ENCODE data around the gene DLX5. TPM values are rescaled to one million over a fixed set of nuclear protein-coding genes. Genes with fewer than 3 reads are reported as not detected.

Gene DLX5
- total and polyA plus RNA-seq, 2 donors (not counting 3 experiments of a cell fraction or from before 2014, with no cell fraction given), result not detected

- Histone ChIP-seq H3K9me1 (replicated peaks; ENCODE audit: control insufficient read depth, extremely low read depth, insufficient read depth, low read length) (no peaks in the 10 kb centered on the region), H3K4me2 (ENCODE audit: insufficient read depth, low read length) (no peak overlapping the region), H2AFZ (ENCODE audit: low read depth, low read length) (no peak overlapping the region), H3K79me2 (ENCODE audit: control insufficient read depth, insufficient read depth, low read length) (no peaks in the 10 kb centered on the region), H3K36me3 (ENCODE audit: control insufficient read depth in 2 of 2, extremely low read depth in 1 of 2, insufficient read depth in 2 of 2, low read length in 2 of 2) (no peaks in the 10 kb centered on the region), H4K20me1 (replicated peaks; ENCODE audit: control insufficient read depth, extremely low read depth, insufficient read depth, low read length) (no peaks in the 10 kb centered on the region), H3K4me1 (ENCODE audit: control insufficient read depth, extremely low read depth, insufficient read depth, low read length) (peaks cover 3% of the 10 kb centered on the region), H3K4me3 (replicated peaks in 1 of 3; ENCODE audit: insufficient read depth in 1 of 3, low read depth in 1 of 3, low read length in 3 of 3) (no peak overlapping the region), H3K9ac (replicated peaks; ENCODE audit: extremely low read depth, insufficient read depth, low read length) (no peak overlapping the region), H3K9me3 (replicated peaks; ENCODE audit: control insufficient read depth, insufficient read depth, low read length) (no peaks in the 10 kb centered on the region), H3K27me3 (ENCODE audit: control insufficient read depth in 2 of 2, insufficient read depth in 2 of 2, low read length in 2 of 2) (peaks cover 90 to 94% of the 10 kb centered on the region in 2 experiments), H3K27ac (ENCODE audit: insufficient read depth, low read depth, low read length) (no peak overlapping the region)
- POLR2A ChIA-PET, result no interaction called here
- DNase-seq (ENCODE audit: low read depth, low spot score), result no peak
- intact Hi-C loops (cut with micrococcal nuclease), result loop anchor here (2.0 kb wide), 1 partner anchor 13 kb away; no protein-coding TSS in a partner anchor
- FAIRE-seq, result no peak
- dilution Hi-C loops (cut with MboI; ENCODE audit: extremely low pct_ligation_motif_present, low sequenced_read_pairs), result no loop called here
- BruUV-seq (replicated peaks), result no TSS peak
- peak; percentile 77 for TF ChIP-seq EZH2 (IDR thresholded peaks at IDR 0.05; ENCODE audit: borderline replicate concordance, low read depth, low read length, severe bottlenecking)
- TF ChIP-seq CTCF (IDR thresholded peaks at IDR 0.05; ENCODE audit: extremely low read depth in 1 of 2, insufficient read depth in 1 of 2, low read depth in 1 of 2, low read length in 2 of 2), result no peak
- CTCF ChIA-PET, result interaction anchor here (2.9 kb wide), 1 partner anchor 24 kb away, joined by 8 read pairs; no protein-coding TSS in a partner anchor
Observed at GRCh38 chr7:97003262-97004246, 21.1 kb downstream of the DLX5 start.

Measured in endothelial cell of umbilical vein (primary cell).